Measurements from ENCODE around the gene CHRD. TPM values are rescaled to one million over a fixed set of nuclear protein-coding genes. Genes with fewer than 3 reads are reported as not detected.

The CHRD gene
- total RNA-seq, 2 experiments from 2014 or later, result not detected

DNA sequence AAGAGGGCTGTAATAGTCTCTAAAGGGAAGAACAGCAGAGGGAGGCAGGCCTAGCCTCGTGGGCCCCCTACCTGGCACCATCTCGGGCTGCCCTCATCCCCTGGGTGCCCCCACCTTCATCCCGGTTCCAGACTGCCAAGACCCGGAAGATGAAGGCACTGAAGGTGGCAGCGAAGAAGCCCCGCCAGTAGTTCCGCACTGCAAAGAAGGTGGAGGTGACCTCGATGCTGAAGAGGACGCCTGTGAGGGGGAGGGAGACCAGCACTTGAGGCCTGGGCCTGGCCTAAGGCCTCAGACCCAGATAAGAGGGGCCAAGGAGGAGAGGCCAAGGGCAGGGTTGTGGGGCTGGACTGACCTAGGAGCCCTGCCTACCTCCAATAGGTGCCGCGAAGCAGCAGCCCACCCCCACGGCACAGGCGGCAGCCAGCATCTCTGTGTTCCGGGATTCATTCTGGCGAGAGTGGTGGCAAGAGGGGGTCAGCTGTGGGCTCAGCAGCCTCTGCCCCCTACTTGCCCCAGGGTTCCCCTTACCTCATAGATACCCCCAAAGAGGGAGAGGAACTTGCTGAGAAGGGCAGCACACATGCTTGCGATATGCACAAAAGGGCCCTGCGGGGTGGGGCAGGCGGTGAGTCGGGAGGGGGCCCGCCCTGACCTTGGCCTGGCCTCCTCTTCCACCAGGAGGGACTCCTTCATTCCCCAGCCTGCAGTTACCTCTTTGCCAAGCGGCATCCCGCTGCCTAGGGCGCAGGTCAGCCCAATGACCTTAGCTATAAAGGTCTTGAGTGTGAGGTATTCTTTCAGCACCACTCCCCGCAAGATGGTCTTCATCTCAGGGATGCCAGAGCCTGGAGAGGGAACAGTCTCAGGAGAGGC lies 22.4 kb upstream of the CHRD start:
- DNase-seq (no peak), ATAC-seq (no peak)
- Mint-ChIP-seq H3K4me3 (no peak overlapping the region), H3K9me3 (no peaks in the 10 kb centered on the region), H3K36me3 (ENCODE audit: low read depth) (no peaks in the 10 kb centered on the region), H3K27me3 (no peaks in the 10 kb centered on the region), H3K4me1 (ENCODE audit: low read depth) (peaks cover 14% of the 10 kb centered on the region), H3K27ac (no peak overlapping the region)
- CTCF ChIA-PET, result no interaction called here
- no peak for TF ChIP-seq CTCF (IDR thresholded peaks at IDR 0.05)
- intact Hi-C loops (cut with micrococcal nuclease), result no loop called here
- POLR2A ChIA-PET, result interaction anchor here (1.7 kb wide), 1 partner anchor 22 kb away, joined by 3 read pairs; no protein-coding TSS in a partner anchor

DNA sequence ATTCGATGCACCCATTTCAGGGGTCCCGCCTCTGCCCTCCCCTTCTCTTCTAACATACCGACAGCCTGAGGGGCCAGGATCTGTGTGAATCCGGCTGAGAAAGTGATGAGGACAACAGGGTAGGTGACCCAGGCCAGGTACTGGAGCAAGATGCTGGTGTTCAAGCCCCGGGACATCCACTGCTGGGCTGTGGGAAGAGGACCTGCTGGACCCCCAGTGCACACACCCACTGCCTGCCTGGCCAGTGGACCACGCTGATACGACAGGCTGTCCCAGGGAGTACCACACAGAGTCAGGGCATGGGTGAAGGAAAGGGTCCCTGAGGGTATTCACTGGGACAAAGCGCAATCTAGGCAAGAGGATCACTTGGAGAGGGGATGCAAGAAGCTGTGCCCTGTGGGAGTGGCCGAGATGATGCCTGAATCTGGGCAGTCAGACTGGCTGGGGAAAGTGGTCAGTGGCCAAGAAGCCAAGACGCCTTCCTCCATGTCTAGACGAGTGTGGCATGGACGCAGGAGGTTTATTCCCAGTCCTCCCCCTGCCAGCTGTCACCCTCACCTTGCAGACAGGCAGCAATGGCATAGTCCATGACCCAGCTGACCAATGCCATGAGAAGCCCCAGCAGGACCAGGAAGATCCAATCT lies 21.6 kb upstream of the CHRD start:
- CTCF ChIA-PET, result interaction anchor here (1.5 to 6.6 kb wide), 2 partner anchors 14 to 183 kb away, joined by 6 to 29 read pairs; no protein-coding TSS in a partner anchor

GRCh38 chr3:184358921-184359350 lies 20.9 kb upstream of the CHRD start:
- POLR2A ChIA-PET, result interaction anchor here (1.0 to 2.8 kb wide), 4 partner anchors 11 to 24 kb away, joined by 3 to 10 read pairs (median 4); partner anchors contain the start of gene CHRD
- ATAC-seq, result no peak
- no peak for DNase-seq
- no peak overlapping the region for H3K4me3 Mint-ChIP-seq
- H3K4me1 Mint-ChIP-seq (ENCODE audit: low read depth), result peaks cover 12% of the 10 kb centered on the region
- no peak for TF ChIP-seq CTCF (IDR thresholded peaks at IDR 0.05)
- peaks cover 7% of the 10 kb centered on the region for H3K36me3 Mint-ChIP-seq (ENCODE audit: low read depth)
- no peaks in the 10 kb centered on the region for H3K9me3 Mint-ChIP-seq
- intact Hi-C loops (cut with micrococcal nuclease), result no loop called here
- no peak overlapping the region for H3K27ac Mint-ChIP-seq
- H3K27me3 Mint-ChIP-seq, result no peaks in the 10 kb centered on the region
- CTCF ChIA-PET, result interaction anchor here (1.5 to 6.6 kb wide), 2 partner anchors 13 to 183 kb away, joined by 6 to 29 read pairs; no protein-coding TSS in a partner anchor

More for the DNA sequence above, 21.6 kb upstream of the CHRD start:
- POLR2A ChIA-PET, result interaction anchor here (1.5 to 2.8 kb wide), 3 partner anchors 10 to 23 kb away, joined by 3 to 10 read pairs (median 5); partner anchors contain the start of gene CHRD
- no peak for DNase-seq
- no peak overlapping the region for H3K27ac Mint-ChIP-seq
- no peak for TF ChIP-seq CTCF (IDR thresholded peaks at IDR 0.05)
- H3K9me3 Mint-ChIP-seq, result no peaks in the 10 kb centered on the region
- no peak overlapping the region for H3K4me3 Mint-ChIP-seq
- peaks cover under 1% of the 10 kb centered on the region for H3K36me3 Mint-ChIP-seq (ENCODE audit: low read depth)
- no peak for ATAC-seq
- H3K27me3 Mint-ChIP-seq, result no peaks in the 10 kb centered on the region
- intact Hi-C loops (cut with micrococcal nuclease), result no loop called here
- peaks cover 14% of the 10 kb centered on the region for H3K4me1 Mint-ChIP-seq (ENCODE audit: low read depth)

DNA sequence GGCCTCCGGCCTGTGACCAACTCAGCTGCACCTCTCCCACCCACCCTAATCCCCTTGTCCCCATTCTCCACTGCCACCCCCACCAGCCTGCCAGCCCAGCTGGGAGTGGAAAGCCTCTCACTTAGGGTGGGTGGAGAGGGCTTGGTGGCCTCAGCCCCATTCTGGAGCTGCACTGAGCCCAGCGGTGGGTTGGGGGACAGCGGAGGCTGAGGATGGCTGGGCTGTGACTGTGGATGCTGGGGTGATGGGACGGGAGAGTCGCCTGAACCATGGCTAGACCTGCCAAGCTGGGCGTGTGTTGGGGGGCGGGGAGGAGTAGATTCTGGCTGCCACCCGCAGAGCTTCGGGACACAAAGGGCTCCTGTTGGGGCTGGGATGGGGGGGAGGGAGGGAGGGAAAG lies 20.2 kb upstream of the CHRD start:
- intact Hi-C loops (cut with micrococcal nuclease), result no loop called here
- no peak for DNase-seq
- ATAC-seq, result no peak
- TF ChIP-seq CTCF (IDR thresholded peaks at IDR 0.05), result no peak
- Mint-ChIP-seq H3K27ac (no peak overlapping the region), H3K4me3 (no peak overlapping the region), H3K9me3 (no peaks in the 10 kb centered on the region), H3K4me1 (ENCODE audit: low read depth) (peaks cover 14% of the 10 kb centered on the region), H3K36me3 (ENCODE audit: low read depth) (peaks cover 11% of the 10 kb centered on the region), H3K27me3 (no peaks in the 10 kb centered on the region)
- CTCF ChIA-PET, result interaction anchor here (1.5 to 6.6 kb wide), 2 partner anchors 13 to 182 kb away, joined by 6 to 29 read pairs; no protein-coding TSS in a partner anchor
- POLR2A ChIA-PET, result interaction anchor here (1.0 to 2.8 kb wide), 6 partner anchors 12 to 43 kb away, joined by 3 to 10 read pairs (median 4); partner anchors contain the start of gene CHRD
